GM21528 (cell line): Measurements from ENCODE around the gene OR7C2.

Experiments
- ATAC-seq: cut with Tn5 transposase; IDR thresholded peaks from one replicate; pipeline ENCODE4 v1.9.1; 2021; ENCODE audit warnings: mild to moderate bottlenecking, moderate library complexity; ENCODE audit not compliant: unreplicated experiment, low FRiP score

OR7C2 gene

DNA sequence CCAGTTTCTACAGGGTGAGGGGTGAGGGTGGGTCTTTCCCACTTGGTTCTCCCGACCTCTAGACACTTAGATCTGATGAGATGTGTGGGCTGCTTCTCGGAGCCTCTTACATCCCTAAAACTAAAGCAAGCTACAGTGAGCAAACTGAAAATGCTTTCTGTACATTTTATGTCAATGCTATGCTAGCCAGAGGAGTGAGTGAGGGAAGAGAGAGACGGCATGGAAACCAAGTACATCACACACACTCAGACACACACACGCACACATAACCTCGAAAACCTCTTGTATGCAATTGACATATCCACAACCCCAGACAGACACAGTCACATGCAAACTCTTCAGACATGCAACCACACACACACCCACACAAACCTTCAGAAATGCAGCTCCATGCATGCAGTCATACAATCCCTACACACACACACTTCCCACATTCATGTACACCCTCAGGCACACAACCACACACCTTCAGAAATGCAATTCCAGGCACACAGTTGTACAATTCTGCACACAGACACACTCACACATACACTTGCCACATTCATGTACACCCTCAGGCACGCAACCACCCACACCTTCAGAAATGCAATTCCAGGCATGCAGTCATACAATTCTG is 37.0 kb downstream of the OR7C2 start:
- ATAC-seq: no peak

GRCh38 chr19:14979476-14980255 is 38.4 kb downstream of the OR7C2 start, which contains the start of gene SLC1A6:
Gene SLC1A6, minus strand, starts transcription at chr19:14979864. Its CDS starts 6,954 bp downstream, at chr19:14972910.
- ATAC-seq: no peak

GRCh38 chr19:14985133-14985532 is 43.8 kb downstream of the OR7C2 start:
- no peak for ATAC-seq
